ENCODE results near the gene MED27.
"Not testable (repeated sequence)": the region's sequence is repeated elsewhere in the genome, so short reads cannot be mapped to it uniquely, and the experiment has no call there.

MED27 gene

DNA sequence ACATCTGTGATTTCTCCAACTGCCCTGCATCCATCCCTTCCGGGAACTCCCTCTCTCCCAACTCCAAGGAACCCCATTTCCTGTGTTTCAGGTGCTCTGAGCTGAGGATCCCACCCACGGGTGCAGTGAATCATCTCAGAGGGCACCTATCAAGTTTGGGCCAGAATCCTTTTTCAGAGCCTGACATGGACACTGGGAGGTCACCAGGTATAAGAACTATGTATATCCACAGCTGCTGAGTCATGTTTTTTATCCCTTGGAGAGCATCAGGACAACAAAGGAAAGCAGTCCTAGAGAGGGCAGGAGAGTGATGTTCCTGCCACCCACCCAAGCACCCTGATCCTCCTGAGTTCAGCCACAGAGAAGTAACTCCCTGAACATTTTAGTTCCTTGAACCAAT lies 3.8 kb downstream of the MED27 start:
- DNase-seq (ENCODE audit: low spot score) = no peak

DNA sequence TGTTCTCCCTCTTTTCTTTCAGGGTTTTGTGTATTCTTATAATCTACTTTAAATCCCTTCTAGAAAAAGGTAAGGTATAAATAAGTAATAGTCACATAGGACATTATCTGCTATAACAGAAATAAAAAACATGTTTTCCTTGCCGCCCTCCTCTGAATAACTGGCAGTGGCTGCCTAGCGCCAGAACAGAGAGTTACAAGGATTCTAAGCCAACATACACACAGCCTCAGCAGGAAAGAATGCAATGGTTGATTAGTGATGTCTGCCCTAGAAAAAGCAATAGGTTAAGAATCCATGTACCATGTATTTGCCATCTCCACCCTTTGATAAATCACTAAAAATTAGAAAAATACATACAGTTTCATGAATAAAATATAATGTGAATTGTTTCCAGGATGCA lies 4.9 kb downstream of the MED27 start:
- DNase-seq (ENCODE audit: low spot score) = no peak

DNA sequence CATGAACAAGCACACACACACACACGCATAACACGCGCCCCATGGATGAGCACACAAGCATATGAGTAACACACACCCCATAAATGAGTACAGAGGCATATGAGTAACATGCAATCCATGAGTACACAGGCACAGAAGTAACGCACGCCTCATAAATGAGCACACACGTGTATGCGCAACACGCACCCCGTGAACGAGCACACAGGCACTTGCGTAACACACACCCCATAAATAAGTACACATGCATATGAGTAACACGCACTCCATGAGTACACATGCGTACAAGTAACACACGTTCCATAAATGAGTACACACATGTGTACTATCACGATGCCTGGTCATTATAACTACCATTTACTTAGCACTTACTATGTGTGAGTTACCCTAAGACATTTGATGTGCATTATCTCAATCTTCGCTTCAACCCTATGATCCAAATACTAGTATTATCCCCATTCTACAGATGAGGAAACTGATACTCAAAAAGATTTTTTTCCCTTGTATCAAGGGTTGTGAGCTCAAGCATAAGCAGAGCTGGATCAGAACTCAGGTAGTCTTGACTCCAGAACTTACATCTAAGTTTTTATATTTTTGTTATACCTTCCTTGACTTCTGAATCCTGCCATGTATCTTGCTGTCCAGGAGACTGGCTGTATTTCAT lies 7.7 kb downstream of the MED27 start:
- DNase-seq (ENCODE audit: low spot score) = no peak

GRCh38 chr9:132069046-132069898 lies 10.4 kb downstream of the MED27 start:
- no peak for DNase-seq (ENCODE audit: low spot score)

DNA sequence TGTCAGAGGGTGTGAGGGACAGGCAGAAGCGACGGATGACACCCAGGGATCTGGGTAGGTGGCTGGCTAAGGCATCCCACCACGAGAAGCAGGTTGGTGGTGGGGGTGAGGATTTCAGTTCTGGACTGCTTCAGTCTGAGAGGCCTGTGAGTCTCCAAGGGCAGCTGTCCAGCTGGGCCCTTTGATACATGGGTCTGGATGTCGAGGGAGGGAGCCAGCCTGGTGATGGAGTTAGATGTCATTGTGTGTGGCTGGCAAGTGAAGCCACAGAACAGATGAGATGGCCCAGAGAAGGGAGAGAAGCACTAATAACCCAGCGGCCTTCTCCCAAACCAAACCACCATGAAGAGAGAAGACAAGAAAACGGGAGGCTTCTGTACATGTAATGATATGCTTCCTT lies 11.1 kb downstream of the MED27 start:
- DNase-seq (ENCODE audit: low spot score) = no peak

- no peak for DNase-seq (ENCODE audit: low spot score)
Observed at GRCh38 chr9:132066511-132066910, 13.2 kb downstream of the MED27 start.

DNA sequence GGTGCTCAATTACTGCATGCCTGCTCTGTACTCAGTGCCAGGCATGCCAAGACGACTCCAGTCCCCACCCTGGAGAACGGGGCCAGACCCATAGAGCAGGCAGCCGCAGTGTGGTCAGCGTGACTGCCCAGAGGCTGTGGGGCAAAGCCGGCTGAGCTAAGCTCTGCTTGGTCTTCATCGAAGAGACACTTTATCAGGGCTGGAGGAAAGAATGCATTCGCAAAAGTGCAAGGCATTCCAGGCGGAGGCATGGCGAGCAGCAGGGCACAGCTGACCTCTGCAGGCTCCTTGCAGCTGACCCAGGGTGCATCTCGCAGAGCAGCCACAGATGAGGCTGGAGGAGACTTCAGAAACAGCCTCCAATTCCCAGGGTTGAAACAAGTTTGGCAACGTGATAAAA lies 13.6 kb downstream of the MED27 start:
- no peak for DNase-seq (ENCODE audit: low spot score)

DNA sequence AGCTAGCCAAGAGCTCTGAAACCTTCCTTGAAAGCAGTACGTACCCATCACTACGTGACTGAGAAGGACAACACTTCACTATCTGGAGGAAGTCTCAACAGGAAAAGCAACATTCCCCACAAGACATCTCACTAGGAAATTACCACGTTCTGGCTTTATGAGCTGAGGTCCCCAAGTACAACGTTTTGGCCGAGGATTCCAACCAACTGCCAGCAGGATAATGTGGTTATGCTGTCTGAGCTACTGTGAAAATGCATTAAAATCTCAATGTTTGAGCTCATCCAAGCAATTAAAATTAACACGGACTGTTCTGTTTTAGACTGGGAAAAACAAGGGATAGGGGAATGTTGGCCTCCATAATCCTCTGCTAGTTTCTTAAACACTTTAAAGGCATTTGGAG lies 16.4 kb downstream of the MED27 start:
- no peak for DNase-seq (ENCODE audit: low spot score)

GRCh38 chr9:132062806-132063205 lies 16.9 kb downstream of the MED27 start:
- no peak for DNase-seq (ENCODE audit: low spot score)

- no peak for DNase-seq (ENCODE audit: low spot score)
Observed at GRCh38 chr9:132061526-132061925, 18.1 kb downstream of the MED27 start.

- DNase-seq (ENCODE audit: low spot score) = no peak
Observed at GRCh38 chr9:132059361-132059760, 20.3 kb downstream of the MED27 start.

DNA sequence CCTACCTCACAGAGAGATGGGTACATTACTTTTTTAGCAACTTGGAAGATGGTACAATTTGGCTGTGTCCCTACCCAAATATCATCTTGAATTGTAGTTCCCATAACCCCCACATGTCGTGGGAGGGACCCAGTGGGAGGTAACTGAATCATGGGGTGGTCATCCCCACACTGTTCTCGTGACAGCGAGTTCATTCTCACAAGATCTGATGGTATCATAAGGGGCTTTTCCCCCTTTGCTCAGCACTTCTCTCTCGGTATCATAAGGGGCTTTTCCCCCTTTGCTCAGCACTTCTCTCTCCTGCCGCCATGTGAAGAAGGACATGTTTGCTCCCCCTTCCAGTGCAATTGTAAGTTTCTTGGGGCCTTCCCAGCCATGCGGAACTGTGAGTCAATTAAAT lies 21.4 kb downstream of the MED27 start:
- not testable (repeated sequence) for DNase-seq (ENCODE audit: low spot score)

GRCh38 chr9:132056717-132057560 lies 22.7 kb downstream of the MED27 start:
- DNase-seq (ENCODE audit: low spot score) = no peak

- DNase-seq (ENCODE audit: low spot score) = no peak
Observed at GRCh38 chr9:132055756-132056155, 23.9 kb downstream of the MED27 start.

DNA sequence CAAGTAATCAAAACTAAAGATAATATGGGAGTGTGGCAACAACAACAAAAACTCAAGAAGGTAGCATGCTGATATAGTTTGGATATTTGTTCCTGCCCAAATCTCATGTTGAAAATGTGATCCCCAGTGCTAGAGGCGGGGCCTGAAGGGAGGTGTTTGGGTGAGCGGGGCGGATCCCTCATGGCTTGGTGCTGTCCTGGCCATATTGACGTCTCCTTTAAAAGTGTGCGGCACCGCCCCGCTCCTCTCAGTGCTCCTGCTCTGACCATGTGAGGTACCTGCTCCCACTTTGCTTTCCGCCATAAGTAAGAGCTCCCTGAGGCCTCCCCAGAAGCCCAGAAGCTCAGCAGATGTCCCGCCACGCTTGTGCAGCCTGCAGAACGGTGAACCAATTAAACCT lies 25.6 kb downstream of the MED27 start:
- DNase-seq (ENCODE audit: low spot score) = no peak

- DNase-seq (ENCODE audit: low spot score) = no peak
Observed at GRCh38 chr9:132049900-132050299, 29.8 kb downstream of the MED27 start.

DNA sequence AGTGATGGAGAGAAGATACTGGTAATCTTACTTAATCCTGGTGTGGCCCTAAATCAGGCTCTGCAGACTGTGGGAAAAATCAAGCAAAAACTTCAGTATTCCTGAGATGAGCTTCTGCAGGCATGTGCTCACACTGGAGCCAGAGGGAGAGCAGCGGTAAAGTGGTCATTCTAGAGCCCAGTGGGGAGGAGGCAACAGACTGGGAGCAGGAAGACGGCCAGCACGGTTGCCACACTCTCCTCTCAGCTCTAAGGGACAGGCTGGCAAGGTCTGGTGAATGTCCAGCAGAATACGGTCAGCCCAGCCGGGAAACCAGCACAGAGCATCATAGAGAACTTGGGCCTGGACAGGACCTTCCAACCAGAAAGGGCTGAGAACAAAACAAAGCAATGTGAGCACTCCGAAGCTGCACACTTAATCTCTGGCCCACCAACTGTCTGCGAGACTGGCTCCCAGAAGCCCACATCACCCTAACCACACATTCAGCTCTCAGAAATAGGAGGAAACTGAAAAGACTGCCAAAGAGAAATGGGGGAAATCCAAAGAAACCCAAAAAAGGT lies 30.3 kb downstream of the MED27 start:
- DNase-seq (ENCODE audit: low spot score) = no peak

- no peak for DNase-seq (ENCODE audit: low spot score)
Observed at GRCh38 chr9:132048201-132048600, 31.5 kb downstream of the MED27 start.

- no peak for DNase-seq (ENCODE audit: low spot score)
Observed at GRCh38 chr9:132046456-132046855, 33.2 kb downstream of the MED27 start.

DNA sequence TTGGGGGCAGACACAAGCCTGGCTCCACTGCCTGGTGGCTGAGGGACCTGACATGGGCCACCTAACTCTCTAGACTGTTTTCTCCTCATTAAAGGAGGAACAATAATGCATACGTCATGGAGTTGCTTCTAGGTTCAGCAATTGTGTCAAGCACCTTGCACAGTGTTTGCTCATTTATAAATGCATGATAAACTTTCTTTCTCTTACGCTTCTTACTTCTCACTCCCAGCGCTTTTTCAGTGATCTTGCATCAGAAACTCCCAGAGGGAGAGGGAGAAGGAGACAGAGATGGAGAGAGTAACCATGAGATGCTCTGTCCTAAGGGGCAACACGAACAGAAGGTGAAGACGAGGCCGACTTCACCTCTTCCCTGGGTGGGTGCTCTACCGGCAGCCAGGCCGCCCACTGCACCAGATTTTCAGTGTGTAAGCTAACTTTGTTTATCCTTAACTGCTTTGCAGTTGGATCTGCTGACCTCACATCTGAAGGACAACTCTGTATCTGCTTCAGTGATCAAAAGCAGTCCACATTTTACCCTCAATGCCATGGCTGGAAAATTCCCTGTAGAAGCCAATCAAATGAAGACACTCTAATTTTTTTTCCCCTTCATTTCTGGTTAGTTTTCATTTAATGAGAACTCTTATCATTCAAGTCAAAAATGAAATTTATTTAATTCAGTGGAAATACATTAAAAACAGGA lies 35.3 kb downstream of the MED27 start:
- no peak for DNase-seq (ENCODE audit: low spot score)

- no peak for DNase-seq (ENCODE audit: low spot score)
Observed at GRCh38 chr9:132043708-132044107, 36.0 kb downstream of the MED27 start.

GRCh38 chr9:132042324-132042723 lies 37.3 kb downstream of the MED27 start:
- no peak for DNase-seq (ENCODE audit: low spot score)

Data from HuH-7.5 (cell line).